ENCODE data around the gene KCNQ1.

DNA sequence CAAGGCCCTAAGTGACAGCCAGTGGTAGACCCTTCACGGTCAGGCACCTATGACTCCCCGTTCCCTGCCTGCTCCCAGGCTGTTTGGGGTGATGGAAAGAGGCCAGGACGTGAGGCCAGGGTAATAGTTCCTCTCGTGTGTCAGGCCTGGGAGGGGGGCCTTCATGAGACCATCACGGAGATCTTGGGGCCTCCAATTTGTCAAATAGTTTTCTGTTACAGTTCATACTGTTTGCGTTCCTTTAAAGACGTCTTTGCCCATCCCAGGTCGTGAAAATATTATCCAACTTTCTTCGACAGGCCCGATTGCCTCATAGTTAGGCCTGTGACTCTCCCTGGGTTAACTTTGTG, 317.2 kb downstream of the KCNQ1 start:
- TF ChIP-seq CTCF (IDR thresholded peaks at IDR 0.05): no peak
- no peak for TF ChIP-seq EZH2 (IDR thresholded peaks at IDR 0.05; ENCODE audit: borderline replicate concordance, insufficient read depth, low read depth, low read length, poor library complexity, severe bottlenecking)

All from B cell (primary cell).